Measurements from ENCODE around the gene FBLN7. TPM values are rescaled to one million over a fixed set of nuclear protein-coding genes. Genes with fewer than 3 reads are reported as not detected.

Gene FBLN7
- total RNA-seq, 1 donor from 2014 or later: 1.00 TPM

DNA sequence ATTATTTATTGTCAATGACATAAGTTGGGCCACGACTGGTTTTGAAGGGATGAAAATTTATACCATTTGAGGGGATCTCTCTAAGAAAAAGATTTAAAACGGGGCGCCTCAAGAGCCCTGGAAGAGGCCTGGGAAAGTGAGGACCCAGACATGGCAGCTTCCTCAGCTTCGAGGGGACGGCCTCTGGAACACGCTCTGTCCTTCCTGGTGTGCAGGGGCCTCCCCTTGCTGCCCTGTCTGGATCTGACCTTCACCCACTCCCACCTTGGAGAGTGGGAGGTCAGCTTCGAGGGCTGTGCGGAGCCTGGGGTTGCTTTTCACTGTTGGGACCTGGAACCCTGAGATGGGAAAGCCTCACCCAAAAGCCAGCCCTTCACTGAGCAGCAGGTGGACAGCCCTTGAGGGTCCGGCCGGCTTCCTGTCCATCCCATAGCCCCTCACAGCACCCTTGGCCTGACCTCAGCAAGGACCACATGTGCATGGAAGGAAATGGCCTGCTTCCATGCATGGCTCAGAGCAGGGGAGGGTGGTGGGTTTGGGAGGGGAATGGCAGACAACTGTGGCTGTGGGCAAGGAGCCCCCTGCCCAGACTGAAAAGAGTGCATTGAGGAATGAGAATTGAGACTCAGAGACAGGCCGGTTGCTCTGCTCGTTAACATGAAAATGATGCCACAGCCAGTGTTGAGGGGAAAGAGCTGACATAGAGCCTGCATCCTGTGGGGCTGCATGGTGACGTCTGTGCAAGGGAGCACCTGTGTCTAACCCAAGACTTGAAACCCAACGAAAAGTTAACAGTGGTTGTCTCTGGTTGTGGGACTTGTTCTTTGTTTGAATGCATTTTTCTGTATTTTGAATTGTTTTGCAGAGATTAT, 16.3 kb downstream of the FBLN7 start:
- no peak for DNase-seq (ENCODE audit: low spot score)
- intact Hi-C loops (cut with DNase I): no loop called here

- intact Hi-C loops (cut with DNase I): no loop called here
- no peak for DNase-seq (ENCODE audit: low spot score)
Measured at GRCh38 chr2:112155331-112156151, 17.4 kb downstream of the FBLN7 start.

DNA sequence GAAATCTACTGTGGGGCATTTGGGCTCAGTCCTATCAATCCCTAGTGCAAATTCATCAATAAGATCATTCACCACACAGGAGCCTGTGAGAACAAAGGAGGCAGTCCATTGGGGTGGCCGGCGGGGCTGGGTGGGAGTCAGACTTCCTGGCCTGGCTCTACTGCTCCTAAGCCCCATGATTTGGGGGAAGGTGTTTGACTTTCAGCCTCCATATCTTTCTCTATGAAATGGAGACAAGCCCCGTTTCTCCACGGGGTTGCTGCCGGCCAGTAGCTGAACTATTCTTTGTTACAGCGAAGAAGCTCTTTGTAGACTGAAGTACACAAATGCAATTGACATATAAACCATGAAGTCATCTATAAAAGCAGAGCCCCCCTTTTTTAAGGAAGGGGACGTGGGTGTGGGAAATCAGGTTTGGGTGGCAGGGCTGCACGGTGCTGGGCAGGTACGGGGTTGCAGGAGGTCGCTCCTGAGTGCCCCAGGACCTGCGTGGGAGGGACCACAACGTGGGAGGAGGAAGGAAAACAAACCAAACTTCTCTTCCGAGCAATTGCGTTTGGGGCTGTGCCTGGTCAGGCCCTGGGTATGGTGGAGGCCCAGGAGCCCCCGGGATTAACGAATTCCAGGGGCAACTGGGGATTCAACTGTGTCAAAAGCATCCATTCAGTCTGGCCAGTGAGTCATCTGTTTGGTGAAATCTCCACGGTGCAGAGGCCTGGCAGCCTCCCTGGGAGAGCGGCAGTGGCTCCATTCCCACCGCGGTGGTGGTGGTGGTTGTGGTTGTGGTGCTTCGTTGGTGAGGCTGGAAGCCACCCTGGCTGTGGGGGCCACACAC, 18.2 kb downstream of the FBLN7 start:
- intact Hi-C loops (cut with DNase I): no loop called here
- DNase-seq (ENCODE audit: low spot score): no peak

- intact Hi-C loops (cut with DNase I): no loop called here
- no peak for DNase-seq (ENCODE audit: low spot score)
Measured at GRCh38 chr2:112157472-112157871, 19.3 kb downstream of the FBLN7 start.

- DNase-seq (ENCODE audit: low spot score): no peak
- intact Hi-C loops (cut with DNase I): no loop called here
Measured at GRCh38 chr2:112159454-112159921, 21.3 kb downstream of the FBLN7 start.

DNA sequence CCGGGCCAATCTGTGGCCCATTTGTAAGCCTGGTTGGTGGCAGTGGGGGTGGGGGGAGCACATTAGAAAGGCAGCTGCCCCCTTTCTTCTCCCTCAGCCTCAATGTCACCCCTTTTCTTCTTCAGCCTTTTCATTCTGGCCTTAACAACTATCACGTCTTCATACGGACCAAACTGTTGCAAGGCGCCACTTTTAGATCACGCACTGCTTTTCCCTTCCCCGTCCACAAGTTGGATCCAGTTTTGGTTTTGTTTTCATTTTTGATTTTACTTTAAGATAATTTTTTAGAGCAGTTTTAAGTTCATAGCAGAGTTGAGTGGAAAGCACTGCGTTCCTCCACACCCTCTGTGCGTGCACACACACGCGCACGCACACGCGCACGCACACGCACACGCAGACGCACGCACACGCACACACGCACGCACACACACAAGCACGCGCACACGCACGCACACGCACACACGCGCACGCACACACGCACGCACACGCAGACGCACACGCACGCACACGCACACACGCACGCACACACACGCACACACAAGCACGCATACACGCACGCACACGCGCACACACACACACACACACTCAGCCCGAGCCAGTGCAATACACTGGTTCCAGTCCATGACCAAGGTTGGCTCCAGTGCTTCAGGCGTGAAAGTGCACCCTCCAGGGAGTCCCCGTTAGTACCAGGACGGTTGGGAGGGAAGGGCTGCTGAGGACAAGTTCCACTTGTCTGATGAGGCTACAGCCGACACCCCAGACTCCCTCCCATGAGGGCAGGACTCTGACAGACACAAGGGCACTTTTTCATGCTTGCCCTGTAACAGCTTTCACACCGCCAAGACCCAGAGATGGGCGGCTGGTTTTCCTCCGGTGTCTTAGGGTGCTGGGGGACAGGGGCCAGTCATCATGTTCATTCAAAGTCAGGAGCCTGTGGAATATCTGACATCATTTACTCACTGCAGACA, 22.4 kb downstream of the FBLN7 start:
- DNase-seq (ENCODE audit: low spot score): peak; percentile 50

GRCh38 chr2:112161431-112162145, 23.4 kb downstream of the FBLN7 start:
- DNase-seq (ENCODE audit: low spot score): peak; percentile 53
- intact Hi-C loops (cut with DNase I): no loop called here

More for the DNA sequence above, 22.4 kb downstream of the FBLN7 start:
- intact Hi-C loops (cut with DNase I): no loop called here

DNA sequence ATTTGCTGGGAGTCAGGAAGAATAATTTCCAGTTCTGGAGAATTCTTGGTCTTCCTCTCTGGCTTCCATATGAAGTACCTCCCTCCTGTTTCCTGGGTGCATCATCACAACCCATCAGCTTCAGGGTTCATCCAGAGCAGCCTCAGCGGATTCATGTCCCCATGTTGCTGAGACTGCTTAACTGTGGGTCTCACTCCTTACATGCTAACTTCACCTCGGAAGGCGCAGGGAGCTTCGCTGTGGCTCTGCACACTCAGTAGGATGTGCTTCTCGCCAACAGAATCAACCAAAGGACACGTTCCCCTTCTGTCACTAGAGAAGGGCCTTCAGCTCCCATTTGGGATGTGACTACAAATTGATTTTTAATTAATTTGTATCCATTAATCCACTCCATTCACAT, 24.2 kb downstream of the FBLN7 start:
- intact Hi-C loops (cut with DNase I): no loop called here
- DNase-seq (ENCODE audit: low spot score): peak; percentile 65

DNA sequence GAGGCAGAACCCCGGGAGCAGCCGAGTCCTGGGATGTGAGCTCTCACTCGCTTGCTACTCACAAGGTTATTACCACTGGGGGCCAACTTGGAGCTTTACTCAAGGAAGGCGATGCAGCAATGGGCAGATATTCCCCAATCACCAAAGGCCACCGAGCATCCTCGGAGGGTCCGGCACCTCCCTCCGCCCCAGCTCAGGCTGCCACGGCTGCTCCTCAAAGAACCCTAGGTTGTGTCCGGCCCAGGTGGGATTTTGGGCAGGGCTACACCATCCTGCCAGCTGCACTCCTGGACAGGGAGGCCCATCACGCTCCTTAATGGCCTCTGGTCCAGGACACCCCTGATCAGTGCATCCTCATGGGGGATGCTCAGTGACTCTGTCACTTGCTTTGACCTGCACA, 24.8 kb downstream of the FBLN7 start:
- intact Hi-C loops (cut with DNase I): no loop called here
- DNase-seq (ENCODE audit: low spot score): peak; percentile 51

GRCh38 chr2:112163541-112163981, 25.4 kb downstream of the FBLN7 start:
- intact Hi-C loops (cut with DNase I): no loop called here
- DNase-seq (ENCODE audit: low spot score): peak; percentile 36

DNA sequence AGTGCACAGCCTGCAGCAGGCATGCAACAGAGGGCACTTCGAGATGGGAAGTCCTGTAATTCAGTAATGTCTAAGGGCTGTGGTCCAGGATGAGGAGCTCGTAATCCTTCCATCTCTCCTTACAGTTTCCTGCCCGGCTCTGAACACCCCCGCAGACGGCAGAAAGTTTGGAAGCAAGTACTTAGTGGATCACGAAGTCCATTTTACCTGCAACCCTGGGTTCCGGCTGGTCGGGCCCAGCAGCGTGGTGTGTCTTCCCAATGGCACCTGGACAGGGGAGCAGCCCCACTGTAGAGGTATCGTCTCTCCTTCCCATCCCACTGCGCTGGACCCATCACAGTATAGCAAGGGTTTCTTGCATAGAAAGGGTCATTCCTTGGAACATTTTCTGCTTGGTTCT, 26.7 kb downstream of the FBLN7 start:
- DNase-seq (ENCODE audit: low spot score): peak; percentile 72
- intact Hi-C loops (cut with DNase I): no loop called here

- peak; percentile 22 for DNase-seq (ENCODE audit: low spot score)
- intact Hi-C loops (cut with DNase I): no loop called here
Measured at GRCh38 chr2:112165296-112165695, 27.1 kb downstream of the FBLN7 start.

- no peak for DNase-seq (ENCODE audit: low spot score)
- intact Hi-C loops (cut with DNase I): no loop called here
Measured at GRCh38 chr2:112166806-112167499, 28.8 kb downstream of the FBLN7 start.

- DNase-seq (ENCODE audit: low spot score): no peak
- intact Hi-C loops (cut with DNase I): no loop called here
Measured at GRCh38 chr2:112168422-112169124, 30.4 kb downstream of the FBLN7 start.

DNA sequence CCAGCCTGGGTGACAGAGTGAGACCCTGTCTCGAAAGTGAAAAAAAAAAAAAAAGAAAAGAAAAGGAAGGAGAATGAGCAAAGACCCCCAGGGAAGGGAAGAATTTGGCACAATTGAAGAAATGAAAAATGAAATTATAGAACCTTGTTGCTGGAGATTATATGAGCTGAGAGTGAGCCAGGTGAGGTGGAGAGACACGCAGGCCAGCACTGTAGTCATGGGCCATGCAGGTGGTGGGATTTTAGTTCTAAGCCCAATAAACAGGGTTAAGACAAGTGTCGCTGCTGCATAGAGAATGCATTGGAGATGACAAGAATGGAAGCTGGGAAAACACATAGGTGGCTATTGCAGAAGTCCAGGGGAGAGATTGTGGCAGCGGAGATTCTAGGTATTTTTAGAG, 32.3 kb downstream of the FBLN7 start:
- intact Hi-C loops (cut with DNase I): no loop called here
- DNase-seq (ENCODE audit: low spot score): no peak

- intact Hi-C loops (cut with DNase I): no loop called here
- no peak for DNase-seq (ENCODE audit: low spot score)
Measured at GRCh38 chr2:112173646-112174319, 35.6 kb downstream of the FBLN7 start.
